Gastroesophageal sphincter (tissue), 4 donors: ENCODE data around the gene BICRAL. TPM values are rescaled to one million over a fixed set of nuclear protein-coding genes. Genes with fewer than 3 reads are reported as not detected.
"Not testable (repeated sequence)": the region's sequence is repeated elsewhere in the genome, so short reads cannot be mapped to it uniquely, and the experiment has no call there.

Experiments
- ATAC-seq: fragments of 150-250 bp; one replicate; pipeline ENCODE4 v1.9.1; 2016; ENCODE audit warnings: mild to moderate bottlenecking, moderate library complexity
- H3K27ac ChIP-seq, 4 donors: fragments of 200-600 bp; sonication (generic) in 3 of 4; 1 replicate in 3 of 4; 2 replicates in 1 of 4; pipeline ENCODE4 v1.5.1; 2016 to 2019
- H3K27me3 ChIP-seq: fragments of 200-600 bp; sonication (generic); one replicate; pipeline ENCODE4 v1.5.1; 2019
- H3K36me3 ChIP-seq, 2 donors: fragments of 200-600 bp; sonication (generic); one replicate each; pipeline ENCODE4 v1.5.1; 2019; ENCODE audit warnings: control low read depth in 1 of 2
- H3K4me1 ChIP-seq, 3 donors: fragments of 200-600 bp; sonication (generic); 1 replicate in 2 of 3; 2 replicates in 1 of 3; pipeline ENCODE4 v1.5.1; 2016 to 2019; ENCODE audit warnings: control low read depth in 2 of 3
- H3K4me3 ChIP-seq, 2 donors: fragments of 200-600 bp; sonication (generic); one replicate each; pipeline ENCODE4 v1.5.1; 2019; ENCODE audit warnings: mild to moderate bottlenecking in 1 of 2, moderate library complexity in 1 of 2
- H3K9me3 ChIP-seq, 3 donors: fragments of 200-600 bp; sonication (generic); one replicate each; pipeline ENCODE4 v1.5.1; 2017 to 2019; ENCODE audit warnings: control low read depth in 2 of 3
- EP300 ChIP-seq: sonication (generic); formaldehyde crosslinking; IDR thresholded peaks from one replicate; pipeline ENCODE4 v1.6.1; 2017; ENCODE audit warnings: antibody characterized with exemption, mild to moderate bottlenecking
- POLR2A ChIP-seq, 2 donors: fragments of 450-650 bp; IDR thresholded peaks; one replicate each; pipeline ENCODE4 v1.6.1; 2017; ENCODE audit warnings: antibody characterized with exemption in 2 of 2, mild to moderate bottlenecking in 2 of 2, moderate library complexity in 1 of 2
- POLR2AphosphoS5 ChIP-seq: sonication (generic); formaldehyde crosslinking; IDR thresholded peaks from one replicate; pipeline ENCODE4 v1.6.1; 2017; ENCODE audit warnings: antibody characterized with exemption
- WGBS, 2 donors: methylation state at CpG; one replicate each; pipeline ENCODE4 v1.1.5; 2018; ENCODE audit warnings: low coverage in 1 of 2; 5-methylcytosine and 5-hydroxymethylcytosine counted together
- total RNA-seq, 4 donors: library from RNA; depleted of rRNA; stranded (reverse); fragments of >200 nt; gene quantifications; one replicate each; pipeline ENCODE4 v1.1.0, GENCODE V29; 2016
- TF ChIP-seq, protein P1 (sequence below), 4 experiments: fragments of 200-600 bp in 2 of 4; fragments of 450-650 bp in 2 of 4; sonication (generic) in 1 of 4; IDR thresholded peaks; one replicate each; pipeline ENCODE4 v1.5.1; 2017 to 2019; ENCODE audit warnings: antibody characterized with exemption in 4 of 4, mild to moderate bottlenecking in 2 of 4, moderate library complexity in 2 of 4

BICRAL gene
- total RNA-seq, 4 donors from 2014 or later: 13.9 to 28.5 (median 23.2) TPM

DNA sequence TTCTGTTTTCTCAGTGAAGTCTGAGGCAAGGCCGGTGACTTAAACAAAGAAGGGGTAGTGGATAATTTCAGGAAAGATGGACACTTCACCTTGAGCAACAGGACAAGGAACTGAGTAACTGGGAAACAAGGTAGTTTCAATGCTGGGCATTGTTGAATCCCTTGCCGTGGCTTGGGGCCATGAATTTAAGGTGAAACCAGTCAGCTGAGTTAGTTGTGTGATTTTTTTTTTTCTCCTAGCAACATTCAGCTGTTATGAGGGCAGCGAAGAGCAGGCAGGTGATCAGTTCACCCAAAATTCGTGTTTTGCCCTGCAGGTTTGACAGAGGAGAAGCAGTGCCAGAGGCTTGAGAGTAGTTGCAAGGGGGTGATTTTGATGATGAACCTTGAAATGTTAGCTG lies 6.8 kb downstream of the BICRAL start:
- peak; percentile 1 for TF ChIP-seq POLR2AphosphoS5
- TF ChIP-seq, protein P1, sequence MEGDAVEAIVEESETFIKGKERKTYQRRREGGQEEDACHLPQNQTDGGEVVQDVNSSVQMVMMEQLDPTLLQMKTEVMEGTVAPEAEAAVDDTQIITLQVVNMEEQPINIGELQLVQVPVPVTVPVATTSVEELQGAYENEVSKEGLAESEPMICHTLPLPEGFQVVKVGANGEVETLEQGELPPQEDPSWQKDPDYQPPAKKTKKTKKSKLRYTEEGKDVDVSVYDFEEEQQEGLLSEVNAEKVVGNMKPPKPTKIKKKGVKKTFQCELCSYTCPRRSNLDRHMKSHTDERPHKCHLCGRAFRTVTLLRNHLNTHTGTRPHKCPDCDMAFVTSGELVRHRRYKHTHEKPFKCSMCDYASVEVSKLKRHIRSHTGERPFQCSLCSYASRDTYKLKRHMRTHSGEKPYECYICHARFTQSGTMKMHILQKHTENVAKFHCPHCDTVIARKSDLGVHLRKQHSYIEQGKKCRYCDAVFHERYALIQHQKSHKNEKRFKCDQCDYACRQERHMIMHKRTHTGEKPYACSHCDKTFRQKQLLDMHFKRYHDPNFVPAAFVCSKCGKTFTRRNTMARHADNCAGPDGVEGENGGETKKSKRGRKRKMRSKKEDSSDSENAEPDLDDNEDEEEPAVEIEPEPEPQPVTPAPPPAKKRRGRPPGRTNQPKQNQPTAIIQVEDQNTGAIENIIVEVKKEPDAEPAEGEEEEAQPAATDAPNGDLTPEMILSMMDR (IDR thresholded peaks at IDR 0.05): no peak
- Histone ChIP-seq H3K27ac (peak overlapping the region in 2 of 4 donors; percentile 55 to 98), H3K36me3 (no peaks in the 10 kb centered on the region), H3K9me3 (no peaks in the 10 kb centered on the region), H3K27me3 (no peaks in the 10 kb centered on the region), H3K4me3 (no peak overlapping the region), H3K4me1 (peaks cover 4 to 83% (median 46%) of the 10 kb centered on the region in 3 donors)
- 70 to 72% methylated on average over 2 to 4 of the region's 4 CpGs for WGBS, 2 donors
- no peak for ATAC-seq

DNA sequence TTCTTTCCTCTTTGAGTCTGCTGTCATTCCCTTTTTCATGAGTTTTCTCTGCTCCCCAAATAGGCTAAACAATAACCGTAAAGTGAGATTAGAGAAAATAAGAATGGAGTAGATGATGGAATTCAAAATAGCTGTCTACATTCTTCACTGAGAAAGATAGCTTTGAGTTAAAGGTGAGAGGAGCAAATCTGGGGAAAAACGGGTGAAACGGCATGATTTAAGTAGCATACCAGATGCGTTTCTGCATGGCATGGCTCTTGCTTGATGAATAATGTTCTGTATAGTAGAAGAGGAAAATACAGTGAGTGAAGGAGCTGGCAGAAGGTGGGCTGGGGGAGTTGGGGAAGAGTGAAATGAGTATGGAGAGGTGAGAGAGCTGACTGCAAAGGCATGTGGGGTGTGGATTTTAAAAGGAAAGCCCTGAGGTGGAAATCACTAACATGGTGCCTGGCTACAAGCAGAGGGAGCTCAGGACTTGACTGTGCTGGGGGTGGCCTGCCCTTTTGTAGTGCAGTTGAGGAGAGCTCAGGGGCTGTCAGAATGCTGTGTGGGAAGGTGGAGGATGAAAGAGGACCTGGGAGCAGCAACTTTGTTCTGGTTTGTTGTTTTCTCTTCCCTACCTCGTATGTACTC lies 8.8 kb downstream of the BICRAL start:
- 9 to 24% methylated on average over 5 of the region's 5 CpGs for WGBS, 2 donors
- TF ChIP-seq, protein P1 (IDR thresholded peaks at IDR 0.05): no peak
- TF ChIP-seq POLR2A (IDR thresholded peaks at IDR 0.05): no peak
- TF ChIP-seq EP300: no peak
- TF ChIP-seq POLR2AphosphoS5: no peak
- H3K4me3 ChIP-seq: peak overlapping the region in 1 of 2 donors; percentile 5
- H3K27me3 ChIP-seq: no peaks in the 10 kb centered on the region
- no peaks in the 10 kb centered on the region for H3K36me3 ChIP-seq
- peaks cover 4 to 71% (median 44%) of the 10 kb centered on the region in 3 donors for H3K4me1 ChIP-seq
- no peaks in the 10 kb centered on the region for H3K9me3 ChIP-seq
- peak overlapping the region; percentile 39 to 98 (median 62) for H3K27ac ChIP-seq
- ATAC-seq: no peak

DNA sequence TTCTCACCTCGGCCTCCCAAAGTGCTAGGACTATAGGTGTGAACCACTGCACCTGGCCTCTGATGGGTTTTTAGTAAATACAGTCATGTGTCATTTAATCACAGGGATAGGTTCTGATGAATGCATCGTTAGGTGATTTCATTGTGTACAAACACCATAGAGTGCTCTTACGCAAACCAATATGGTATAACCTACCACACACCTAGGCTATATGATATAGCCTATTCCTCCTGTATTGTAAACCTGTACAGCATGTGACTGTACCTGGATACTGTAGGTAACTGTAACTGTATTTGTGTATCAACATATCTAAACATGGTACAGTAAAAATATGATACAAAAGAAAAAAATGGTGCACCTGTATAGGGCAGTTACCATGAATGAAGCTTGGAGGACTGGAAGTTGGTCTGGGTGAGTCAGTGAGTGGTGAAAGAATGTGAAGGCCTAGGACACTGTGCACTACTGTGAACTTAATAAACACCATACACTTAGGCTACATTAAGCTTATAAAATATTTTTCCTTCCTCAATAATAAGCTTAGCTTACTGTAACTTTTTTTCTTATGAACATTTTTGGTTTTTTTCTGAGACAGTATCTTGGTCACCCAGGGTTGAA lies 10.0 kb downstream of the BICRAL start:
- Histone ChIP-seq H3K4me1 (peaks cover 4 to 60% (median 36%) of the 10 kb centered on the region in 3 donors), H3K27me3 (no peaks in the 10 kb centered on the region), H3K36me3 (no peaks in the 10 kb centered on the region), H3K9me3 (no peaks in the 10 kb centered on the region), H3K4me3 (no peak overlapping the region), H3K27ac (peak overlapping the region in 3 of 4 donors; percentile 44 to 98 (median 55))
- peak; percentile 70 for ATAC-seq
- no peak for TF ChIP-seq EP300
- TF ChIP-seq, protein P1 (IDR thresholded peaks at IDR 0.05): no peak
- no peak for TF ChIP-seq POLR2AphosphoS5
- TF ChIP-seq POLR2A (IDR thresholded peaks at IDR 0.05): no peak
- WGBS, 2 donors: 94 to 95% methylated on average over 2 to 3 of the region's 3 CpGs

DNA sequence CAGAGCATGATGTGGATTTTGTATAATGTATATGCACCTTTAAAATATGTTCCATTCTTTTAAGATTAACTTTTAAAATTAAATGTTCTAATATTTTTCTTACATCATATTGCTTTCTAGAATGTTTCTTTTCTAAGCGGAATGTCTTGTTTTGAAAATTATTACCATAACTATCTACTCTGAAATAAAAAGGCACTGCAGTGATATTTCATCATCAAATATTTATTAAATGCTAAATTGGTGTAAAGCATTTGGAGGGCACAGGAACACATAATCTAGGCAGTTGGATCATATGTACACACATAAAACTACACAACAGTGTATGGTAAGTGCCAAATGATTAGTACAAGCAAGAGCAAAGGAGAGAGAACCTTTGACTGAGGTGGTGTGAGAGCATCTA lies 13.8 kb downstream of the BICRAL start:
- TF ChIP-seq, protein P1 (IDR thresholded peaks at IDR 0.05): no peak
- TF ChIP-seq EP300 (no peak), POLR2A (IDR thresholded peaks at IDR 0.05) (no peak), POLR2AphosphoS5 (no peak)
- WGBS, 2 donors: 100% methylated on average over 1 of the region's 1 CpG
- no peak overlapping the region for H3K4me3 ChIP-seq
- no peak for ATAC-seq
- no peak overlapping the region for H3K27ac ChIP-seq
- H3K36me3 ChIP-seq: no peaks in the 10 kb centered on the region
- no peaks in the 10 kb centered on the region for H3K9me3 ChIP-seq
- no peaks in the 10 kb centered on the region for H3K27me3 ChIP-seq
- H3K4me1 ChIP-seq: peaks cover 0 to 32% (median 11%) of the 10 kb centered on the region in 3 donors

DNA sequence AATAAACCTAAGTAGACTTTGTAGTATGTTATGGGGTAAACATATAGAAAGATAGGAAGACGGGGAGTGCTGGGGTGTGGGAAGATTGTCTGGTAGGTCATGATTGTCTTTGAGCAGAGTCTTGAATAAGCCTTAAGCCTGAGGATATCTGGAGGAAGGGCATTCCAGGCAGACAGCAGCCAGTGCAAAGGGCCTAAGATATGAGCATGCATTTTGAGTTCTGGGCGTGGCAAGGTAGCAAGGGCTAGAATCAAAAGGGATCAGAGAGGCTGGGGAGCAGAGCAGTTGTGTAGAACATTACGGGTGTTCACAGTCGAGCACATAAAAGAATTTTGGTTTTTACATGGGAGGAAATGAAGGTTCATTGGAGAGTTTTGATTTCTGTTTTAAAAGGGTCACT lies 14.3 kb downstream of the BICRAL start:
- TF ChIP-seq, protein P1 (IDR thresholded peaks at IDR 0.05): no peak
- TF ChIP-seq POLR2A (IDR thresholded peaks at IDR 0.05): no peak
- no peak for TF ChIP-seq POLR2AphosphoS5
- no peak for TF ChIP-seq EP300
- Histone ChIP-seq H3K27ac (no peak overlapping the region), H3K4me3 (no peak overlapping the region), H3K4me1 (peaks cover 0 to 32% (median 10%) of the 10 kb centered on the region in 3 donors), H3K9me3 (no peaks in the 10 kb centered on the region), H3K27me3 (no peaks in the 10 kb centered on the region), H3K36me3 (no peaks in the 10 kb centered on the region)
- no peak for ATAC-seq
- 89% methylated on average over 4 of the region's 4 CpGs for WGBS, 2 donors

DNA sequence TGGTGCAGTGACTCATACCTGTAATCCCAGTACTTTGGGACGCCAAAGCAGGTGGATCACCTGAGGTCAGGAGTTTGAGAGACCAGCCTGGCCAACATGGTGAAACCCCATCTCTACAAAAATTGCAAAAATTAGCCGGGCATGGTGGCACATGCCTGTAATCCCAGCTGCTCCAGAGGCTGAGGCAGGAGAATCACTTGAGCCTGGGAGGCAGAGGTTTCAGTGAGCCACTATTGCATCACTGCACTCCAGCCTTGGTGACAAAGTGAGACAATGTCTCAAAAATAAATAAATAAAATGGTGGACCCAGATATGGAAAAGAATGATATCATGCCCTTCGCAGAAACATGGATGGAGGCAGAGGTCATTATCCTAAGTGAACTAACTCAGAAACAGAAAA lies 15.8 kb downstream of the BICRAL start:
- not testable (repeated sequence) for H3K27ac ChIP-seq, H3K36me3 ChIP-seq, H3K4me3 ChIP-seq, ATAC-seq, H3K9me3 ChIP-seq, H3K27me3 ChIP-seq
- H3K4me1 ChIP-seq: peaks cover 0 to 24% (median 11%) of the 10 kb centered on the region in 3 donors
- 80 to 97% methylated on average over 3 of the region's 3 CpGs for WGBS, 2 donors
